GM18526 (cell line): ENCODE data around the gene TMEM45A.

Experiments
- POLR2A ChIP-seq: IDR thresholded peaks from 3 replicates; pipeline ENCODE4 v1.6.1; 2011; ENCODE audit not compliant: insufficient read length; ENCODE audit errors: extremely low read depth

The TMEM45A gene

DNA sequence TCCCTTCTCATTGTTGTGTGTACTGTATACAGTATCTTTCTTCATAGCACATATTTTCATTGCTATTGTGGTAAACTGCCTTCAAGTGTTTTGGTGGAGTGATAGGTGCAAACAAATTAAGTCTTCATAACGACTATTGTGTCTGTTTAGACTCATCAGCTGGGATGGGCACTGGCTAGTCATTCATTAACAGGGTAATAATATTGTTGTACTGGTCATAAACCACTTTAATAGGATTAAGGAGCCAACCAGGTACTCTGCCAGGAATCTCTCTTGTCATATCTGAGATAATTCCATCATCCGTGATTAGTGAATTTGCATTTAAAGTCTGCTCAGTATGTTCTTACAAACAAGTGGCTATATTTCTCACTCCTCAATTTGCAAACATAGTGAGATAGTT lies 10.2 kb upstream of the TMEM45A start:
- no peak for TF ChIP-seq POLR2A

DNA sequence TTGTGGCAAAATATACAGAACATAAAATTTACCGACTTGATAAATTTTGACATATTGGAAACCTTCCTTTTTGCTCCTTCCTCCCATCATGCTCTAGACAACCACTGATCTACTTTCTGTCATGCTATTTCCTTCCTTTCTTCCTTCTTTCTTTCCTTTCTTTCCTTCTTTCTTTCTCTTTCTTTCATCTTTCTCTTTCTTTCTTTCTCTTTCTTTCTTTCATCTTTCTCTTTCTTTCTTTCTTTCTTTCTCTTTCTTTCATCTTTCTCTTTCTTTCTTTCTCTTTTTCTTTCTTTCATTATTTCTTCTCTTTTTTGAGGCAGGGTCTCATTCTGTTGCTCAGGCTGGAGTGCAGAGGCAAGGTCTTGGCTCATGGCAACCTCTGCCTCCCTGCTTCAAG lies 8.9 kb upstream of the TMEM45A start:
- TF ChIP-seq POLR2A: no peak

DNA sequence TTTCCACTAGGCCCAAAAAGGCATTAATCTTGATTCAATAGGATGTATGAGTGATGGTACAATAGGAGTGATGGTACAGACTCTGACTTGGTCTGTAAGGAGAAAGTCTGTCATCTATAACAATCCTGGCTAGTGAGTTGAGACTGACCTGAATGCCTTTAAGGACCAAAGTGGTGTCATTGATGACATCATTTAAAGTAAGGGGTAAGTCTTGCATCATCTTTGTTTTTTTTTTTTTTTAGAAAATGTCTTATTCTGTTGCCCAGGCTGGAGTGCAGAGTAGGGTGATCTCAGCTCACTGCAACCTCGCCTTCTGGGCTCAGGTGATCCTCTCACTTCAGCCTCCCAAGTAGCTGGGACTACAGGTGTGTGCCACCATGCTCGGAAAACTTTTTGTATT lies 5.6 kb upstream of the TMEM45A start:
- TF ChIP-seq POLR2A: no peak

DNA sequence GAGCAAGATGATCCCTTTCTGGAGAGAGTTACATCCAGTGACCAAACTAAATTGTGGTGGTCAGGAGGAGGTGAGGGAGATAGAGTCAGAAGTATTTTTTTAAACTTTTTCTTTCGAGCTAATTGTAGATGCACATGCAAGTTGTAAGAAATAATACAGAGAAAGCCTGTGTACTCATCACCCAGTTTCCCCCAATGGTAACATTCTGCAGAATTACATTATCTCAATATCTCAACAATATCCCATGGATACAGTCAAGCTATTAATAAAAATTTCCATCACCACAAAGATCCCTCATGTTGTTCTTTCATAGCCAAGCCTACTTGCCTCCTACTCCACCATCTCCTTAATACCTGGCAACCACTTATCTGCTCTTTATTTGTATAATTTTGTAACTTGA lies 3.3 kb upstream of the TMEM45A start:
- TF ChIP-seq POLR2A: no peak

DNA sequence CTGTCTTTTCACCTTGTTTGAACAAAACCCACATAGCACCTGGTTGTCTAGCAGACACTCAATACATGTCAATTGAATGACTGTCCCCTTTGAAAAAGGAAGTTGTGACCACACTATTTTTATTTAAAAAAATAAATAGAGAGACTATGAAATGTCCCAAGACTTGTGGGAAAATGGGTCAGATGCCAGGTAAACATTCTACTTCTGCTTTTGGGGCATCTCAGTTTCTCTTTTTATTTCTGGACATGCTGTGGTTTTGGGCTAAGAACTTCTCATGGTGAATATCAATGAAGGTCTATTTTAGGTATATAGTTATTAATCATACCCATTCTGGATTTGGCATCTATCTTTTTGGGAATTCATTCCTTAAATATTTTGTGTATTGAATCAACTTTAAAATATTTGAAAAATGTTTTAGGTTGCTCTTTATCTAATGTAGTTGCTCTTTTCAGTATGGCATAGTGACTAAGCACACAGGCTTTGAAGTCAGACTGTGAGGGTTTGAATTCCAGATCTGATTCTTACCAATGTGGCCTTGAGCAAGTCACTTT lies 4.4 kb downstream of the TMEM45A start:
- TF ChIP-seq POLR2A: no peak

DNA sequence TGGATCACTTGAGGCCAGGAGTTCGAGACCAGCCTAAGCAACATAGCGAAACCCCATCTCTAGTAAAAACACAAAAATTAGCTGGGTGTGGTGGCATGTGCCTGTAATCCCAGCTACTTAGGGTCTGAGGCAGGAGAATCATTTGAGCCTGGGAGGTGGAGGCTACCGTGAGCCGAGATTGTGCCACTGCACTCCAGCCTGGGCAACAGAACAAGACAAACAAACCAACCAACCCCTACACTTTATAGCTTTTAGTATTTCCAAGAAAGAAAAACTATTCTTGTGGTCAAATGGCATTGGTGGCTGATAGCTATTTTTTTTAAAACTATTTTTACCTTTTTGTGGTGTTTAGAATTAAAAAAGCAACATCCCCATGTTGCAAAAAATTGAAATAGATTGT lies 7.2 kb downstream of the TMEM45A start:
- no peak for TF ChIP-seq POLR2A

DNA sequence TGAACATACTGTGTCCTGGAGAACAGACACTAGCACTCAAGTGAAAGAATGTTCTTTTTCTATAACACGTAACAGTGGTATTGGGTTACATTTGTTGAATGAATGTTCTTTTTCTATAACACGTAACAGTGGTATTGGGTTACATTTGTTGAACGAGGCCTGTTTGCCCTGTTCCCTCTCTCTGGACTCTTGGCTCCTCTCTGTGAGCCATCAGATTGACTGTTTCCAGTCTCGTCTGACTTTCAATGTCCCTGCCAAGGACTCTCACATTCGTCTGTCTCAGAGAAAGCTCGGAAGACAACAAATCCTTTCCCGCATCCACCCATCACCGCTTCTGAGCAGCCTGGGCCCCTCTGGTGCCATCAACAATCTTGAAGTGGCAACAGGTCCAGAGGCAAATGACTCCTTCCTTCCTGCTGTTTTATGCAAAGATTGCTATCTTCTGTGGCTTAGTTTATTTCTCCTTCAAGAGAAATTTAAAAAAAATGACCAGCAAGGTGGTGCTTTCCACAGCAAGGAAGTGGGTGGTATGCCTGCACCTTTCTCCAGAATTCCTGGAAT lies 8.0 kb downstream of the TMEM45A start:
- no peak for TF ChIP-seq POLR2A

DNA sequence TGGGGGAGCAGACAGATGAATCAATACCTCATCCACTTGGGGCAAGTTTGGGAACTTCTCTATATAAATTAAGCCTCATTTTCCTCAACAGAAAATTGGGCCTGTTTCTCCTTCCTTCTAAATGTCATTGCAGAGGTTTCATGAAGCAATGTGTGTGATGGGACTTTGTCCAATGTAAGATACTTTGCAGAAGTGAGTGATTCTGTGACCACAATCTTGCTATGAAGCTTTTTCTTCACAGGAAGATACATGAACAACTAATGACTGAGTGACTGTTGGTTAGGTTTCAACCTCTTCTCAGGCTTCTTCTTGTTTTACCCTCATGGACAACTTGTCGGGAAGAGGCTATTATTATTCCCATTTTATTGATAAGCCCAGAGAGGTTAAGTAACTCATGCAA lies 11.0 kb downstream of the TMEM45A start:
- TF ChIP-seq POLR2A: no peak

DNA sequence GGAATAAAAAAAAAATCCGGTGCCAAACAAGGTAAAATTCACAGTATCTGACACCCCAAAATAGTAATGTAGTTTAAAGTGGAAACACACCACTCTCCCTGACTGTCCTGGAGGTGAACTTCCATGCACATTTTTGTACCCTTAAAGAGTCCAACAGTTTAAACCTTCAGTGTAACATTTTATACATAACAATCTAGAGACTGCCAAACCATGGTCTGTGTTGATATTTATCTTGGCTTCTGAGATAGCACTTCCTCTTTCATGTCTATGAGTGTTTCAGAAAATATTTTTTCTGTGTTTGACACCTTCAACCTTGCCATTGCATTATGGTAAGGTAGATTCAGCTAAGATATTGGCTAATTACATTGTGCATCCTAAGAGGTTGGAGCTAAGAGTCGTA lies 13.9 kb downstream of the TMEM45A start:
- no peak for TF ChIP-seq POLR2A

DNA sequence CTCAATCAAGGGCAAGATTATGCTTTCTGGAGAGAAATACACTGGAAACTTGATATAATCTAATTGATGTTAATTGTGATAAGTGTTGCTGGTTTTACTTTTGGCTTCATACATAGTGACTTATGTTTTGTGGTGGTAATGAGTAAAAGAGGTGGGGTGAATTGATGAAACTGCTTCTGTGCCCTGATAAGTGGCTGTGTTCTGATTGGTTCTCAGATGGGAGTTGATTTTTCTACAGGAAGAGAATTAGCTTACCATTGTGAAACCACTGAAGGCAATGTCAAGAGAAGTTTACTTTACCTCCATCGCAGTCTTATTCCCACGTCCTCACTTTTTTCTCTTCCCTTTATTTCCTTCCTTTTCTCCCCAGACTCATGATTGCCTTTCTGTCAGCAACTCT lies 23.8 kb downstream of the TMEM45A start:
- TF ChIP-seq POLR2A: no peak

DNA sequence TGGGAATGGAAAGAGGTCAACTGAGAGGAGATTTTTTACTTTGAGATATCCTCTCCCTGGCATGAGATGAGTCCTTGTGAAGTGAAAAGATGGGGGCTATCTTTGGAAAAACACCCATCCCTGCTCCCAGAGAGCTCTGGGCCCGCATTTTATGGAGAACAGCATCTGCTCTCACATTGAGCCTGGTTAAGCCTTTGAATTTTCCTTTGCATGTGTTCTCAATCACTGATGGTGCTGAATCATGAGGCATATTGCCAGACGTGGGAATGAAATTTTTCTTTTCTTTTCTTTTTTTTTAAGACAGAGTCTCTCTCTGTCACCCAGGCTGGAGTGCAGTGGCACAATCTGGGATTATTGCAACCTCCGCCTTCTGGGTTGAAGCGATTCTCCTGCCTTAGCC lies 24.4 kb downstream of the TMEM45A start:
- no peak for TF ChIP-seq POLR2A

DNA sequence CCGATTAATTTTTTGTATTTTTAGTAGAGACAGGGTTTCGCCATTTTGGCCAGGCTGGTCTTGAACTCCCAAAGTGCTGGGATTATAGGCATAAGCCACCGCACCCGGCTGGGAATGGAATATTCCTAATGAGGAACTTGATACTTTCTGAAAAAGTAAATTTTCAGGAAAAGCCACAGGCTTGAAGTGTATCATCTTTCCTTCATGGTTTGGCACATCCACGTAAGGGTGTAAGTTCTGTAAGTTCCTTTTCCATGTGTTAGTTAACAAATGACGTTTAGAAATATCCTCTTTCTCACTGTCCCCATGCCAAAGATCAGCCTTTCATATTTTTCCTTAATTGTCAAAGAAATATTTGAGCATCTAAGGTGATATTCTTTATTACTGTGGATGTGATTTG lies 24.9 kb downstream of the TMEM45A start:
- TF ChIP-seq POLR2A: no peak

DNA sequence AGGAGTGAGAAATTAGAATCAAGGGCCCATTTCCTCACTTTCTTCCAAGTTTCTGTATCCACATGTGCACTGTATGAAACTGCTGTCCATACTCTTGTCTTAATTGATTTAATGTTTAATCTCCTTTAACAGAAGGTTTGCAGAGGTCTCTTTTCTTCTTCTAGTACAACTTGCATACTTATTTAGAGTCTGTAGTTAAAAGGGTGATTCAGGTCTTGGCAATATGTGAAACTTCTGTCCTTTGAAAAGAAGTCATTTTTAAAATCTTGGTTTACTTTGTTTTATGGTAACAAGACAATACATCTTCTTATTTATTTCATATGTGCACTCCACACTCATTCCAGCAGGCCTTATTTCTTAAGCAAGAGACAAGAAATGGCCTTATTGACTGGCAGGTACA lies 25.8 kb downstream of the TMEM45A start:
- no peak for TF ChIP-seq POLR2A

DNA sequence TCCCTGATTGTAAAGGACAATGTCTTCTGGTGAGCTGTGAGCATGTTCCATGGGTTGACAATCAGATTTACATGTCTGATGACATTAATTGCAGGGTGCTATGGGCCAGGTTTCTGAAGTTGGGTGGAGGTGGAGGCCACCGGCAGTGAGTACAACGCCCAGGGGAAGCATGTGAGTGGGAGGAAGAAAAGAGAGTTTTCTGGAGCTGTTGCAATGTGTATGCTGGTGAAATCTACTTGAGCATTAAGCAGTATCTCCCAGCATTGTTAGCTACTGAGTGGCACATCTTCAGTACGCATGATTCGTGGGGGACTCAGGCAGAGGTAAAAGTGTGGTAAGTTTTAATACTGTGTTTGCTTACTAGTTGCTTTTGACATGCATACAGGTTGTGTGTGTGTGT lies 26.6 kb downstream of the TMEM45A start:
- TF ChIP-seq POLR2A: no peak

DNA sequence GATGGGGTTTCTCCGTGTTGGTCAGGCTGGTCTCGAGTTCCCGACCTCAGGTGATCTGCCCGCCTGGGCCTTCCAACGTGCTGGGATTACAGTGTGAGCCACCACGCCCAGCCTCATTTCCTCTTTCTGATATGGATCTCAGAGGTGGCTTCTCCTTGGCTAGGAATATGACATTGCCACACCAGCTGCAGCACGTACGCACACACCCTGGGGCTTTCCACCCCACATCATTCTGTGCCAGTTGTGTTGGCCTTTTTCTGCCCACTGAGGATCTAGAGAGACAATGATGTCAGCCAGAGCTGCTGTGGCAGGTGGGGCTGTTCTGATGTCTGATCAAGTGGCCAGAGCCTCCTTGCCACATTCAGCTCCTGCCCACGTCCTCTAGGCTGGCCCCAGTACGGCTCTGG lies 29.0 kb downstream of the TMEM45A start:
- no peak for TF ChIP-seq POLR2A

DNA sequence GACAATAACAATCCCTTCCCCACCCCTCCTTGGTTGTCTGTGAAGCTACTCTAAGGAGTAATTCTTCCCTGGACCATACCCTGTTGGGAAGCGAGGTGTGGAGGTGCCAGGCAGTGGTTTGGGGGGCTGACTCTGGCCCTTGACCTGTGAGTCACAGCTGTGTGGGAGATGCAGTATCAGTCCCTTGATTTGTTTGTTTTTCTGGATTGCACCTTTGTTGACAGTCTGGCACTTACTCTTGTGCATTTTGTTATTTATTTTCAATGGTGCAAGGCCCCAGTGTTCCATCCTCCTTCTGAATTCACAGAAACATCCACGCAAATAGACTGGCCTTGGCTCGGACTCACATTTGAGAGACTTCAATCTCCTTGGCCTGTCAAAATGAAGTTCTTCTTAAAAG lies 29.7 kb downstream of the TMEM45A start:
- TF ChIP-seq POLR2A: no peak

DNA sequence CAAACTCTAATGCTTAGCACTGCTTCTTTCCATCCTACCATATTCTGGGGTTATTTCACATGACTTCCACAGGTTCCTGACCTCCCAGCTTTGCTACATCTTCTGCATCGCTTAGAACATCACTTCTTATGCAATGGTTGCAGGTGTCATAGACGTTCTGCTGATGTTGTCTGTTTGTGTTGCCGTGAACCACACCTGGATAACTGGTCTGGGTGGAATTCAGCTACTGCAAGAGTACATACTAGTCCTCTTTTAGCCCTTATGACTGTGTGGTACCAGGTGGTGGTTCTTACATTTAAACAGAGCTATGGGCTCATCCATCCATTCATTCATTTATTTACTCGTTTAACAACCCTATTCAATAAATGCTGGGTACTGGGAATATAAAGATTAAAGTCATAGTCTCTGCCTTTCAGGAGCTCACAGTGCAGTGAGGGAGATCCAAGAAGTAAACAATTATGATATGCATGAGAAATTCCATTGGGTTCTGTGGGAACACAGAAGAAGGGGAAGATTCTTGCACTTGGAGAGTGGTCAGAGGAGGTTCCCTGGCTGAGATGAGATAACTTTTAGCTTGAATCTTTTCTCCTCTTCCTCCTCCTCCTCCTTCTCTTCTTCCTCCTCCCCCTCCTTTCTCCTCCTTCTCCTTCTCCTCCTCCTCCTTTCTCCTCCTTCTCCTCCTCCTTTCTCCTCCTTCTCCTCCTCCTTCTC lies 30.8 kb downstream of the TMEM45A start:
- no peak for TF ChIP-seq POLR2A
